Hematopoietic multipotent progenitor cell treated with erythropoietin and hydrocortisone succinate and interleukin-3 and kit ligand, for 4 days (in vitro differentiated cells): ENCODE data around the gene FECH.

Experiments used
- DNase-seq: peaks from one replicate; pipeline ENCODE4 v3.0.0-alpha.2; 2015

FECH gene

DNA sequence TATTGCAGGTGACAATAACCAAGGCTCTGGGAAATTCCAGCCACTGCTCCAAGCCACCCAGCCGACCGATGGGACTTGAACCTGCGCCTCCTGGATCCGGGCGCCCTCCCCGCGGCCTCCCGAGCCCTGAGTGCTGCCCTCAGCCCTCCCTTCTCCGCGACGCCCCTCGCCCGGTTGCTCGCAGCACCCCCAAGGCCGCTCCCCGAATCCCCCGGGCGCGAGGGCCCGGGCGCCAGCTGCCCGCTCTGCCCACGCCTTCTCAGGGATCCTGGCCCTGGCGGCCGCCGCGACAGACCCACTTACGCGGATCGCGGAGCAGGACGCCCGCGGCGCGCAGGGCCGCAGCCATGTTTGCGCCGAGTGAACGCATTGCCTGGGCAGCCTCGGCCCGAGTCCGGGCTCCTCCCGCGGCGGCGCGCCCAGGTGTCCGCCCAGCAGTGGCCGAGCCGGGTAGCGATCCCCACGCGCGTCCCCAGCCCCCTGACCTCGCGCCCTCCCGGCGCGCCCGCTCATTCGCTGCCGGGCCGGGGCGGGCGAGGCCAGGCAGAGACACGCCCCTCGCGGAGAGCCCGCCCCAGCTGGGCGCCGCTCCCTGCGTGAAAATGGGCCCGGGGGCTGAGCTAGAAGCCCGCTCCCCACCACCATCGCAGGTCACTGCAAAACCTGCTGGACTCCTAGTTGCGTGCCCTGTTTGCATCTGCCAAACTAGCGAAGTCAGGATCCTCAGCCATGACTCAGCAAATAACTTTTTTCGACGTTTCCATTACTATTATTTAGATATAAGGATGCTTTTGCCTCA lies at the start of gene FECH:
Gene FECH, minus strand, starts transcription at position 452 of the 799 bp plus-strand sequence. Its CDS starts 82 bp downstream, at position 370.
- peak; percentile 88 for DNase-seq

GRCh38 chr18:57635003-57635822 lies 48.7 kb upstream of the FECH start:
- DNase-seq: no peak

- DNase-seq: no peak
These were observed 45.2 kb upstream of the FECH start for GRCh38 chr18:57631697-57632096.

DNA sequence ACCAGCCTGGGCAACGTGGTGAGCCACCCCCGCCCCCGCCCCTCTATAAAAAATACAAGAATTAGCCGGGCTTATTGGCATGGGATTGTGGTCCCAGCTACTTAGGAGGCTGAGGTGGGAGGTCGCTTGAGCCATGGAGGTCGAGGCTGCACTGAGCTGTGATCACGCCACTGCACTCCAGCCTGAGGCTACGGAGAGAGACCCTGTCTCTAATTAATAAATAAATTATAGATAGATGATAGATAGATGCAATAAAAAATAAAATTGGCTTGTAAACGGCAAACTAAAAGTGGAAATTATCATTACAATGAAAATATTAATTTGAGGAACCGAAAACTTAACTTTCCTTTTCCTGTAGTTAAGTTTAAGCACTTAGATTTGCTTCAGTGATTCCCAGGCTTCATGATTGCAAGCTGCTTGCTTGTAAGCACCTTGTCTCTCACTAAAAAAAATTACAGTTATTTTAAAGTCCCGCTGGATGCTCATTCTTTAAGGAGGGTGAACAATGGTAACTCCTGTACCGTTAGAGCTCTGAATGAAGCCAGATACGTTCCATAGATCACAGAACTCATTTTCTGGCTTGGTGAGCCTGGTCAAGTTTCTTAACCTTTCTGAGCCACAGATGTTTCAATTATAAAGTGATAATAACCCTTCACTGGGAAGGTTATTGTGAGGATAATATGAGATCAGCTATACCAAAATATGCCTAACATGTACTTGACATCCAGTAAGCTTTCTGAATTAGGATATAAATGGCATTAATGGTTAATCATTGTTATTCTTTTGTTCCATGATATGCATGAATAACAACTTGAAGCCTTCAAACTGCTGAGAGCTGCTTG lies 44.5 kb upstream of the FECH start:
- DNase-seq: no peak

DNA sequence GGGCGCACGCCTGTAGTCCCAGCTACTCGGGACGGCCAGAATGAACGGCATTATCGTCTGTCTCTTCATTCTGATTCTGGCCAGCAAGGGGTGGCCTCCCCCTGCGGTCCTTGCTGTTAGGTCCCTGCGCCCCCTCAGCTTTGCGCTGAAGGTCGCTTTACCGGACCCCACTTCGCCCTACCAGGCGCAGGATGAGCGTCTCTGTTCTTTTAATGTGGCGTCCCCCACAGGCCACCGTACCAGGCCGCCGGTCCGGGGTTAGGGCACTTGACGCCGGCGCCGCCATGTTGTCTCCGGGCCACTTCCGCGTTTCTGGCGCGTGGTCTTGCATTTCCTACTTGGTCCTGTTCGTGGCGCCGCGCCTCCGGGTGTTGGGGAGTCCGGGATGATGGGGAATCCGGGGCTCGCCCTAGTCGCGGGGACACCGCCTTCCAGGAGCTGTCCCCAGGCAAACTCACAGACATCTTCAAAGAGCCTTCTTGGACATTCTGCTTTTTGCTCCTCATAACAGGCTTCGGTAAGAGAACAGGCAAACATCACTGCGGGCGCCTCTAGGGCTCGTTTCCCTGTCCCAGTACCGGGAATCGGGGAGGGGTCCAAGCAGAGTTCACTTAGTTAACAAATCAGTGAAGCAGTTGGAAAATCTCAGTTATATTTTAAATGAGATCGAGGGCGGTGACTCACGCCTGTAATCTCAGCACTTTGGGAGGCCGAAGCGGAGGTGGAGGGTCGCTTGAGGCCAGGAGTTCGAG lies 43.7 kb upstream of the FECH start:
- DNase-seq: peak; percentile 98

- no peak for DNase-seq
These were observed 42.9 kb upstream of the FECH start for GRCh38 chr18:57629422-57629821.

DNA sequence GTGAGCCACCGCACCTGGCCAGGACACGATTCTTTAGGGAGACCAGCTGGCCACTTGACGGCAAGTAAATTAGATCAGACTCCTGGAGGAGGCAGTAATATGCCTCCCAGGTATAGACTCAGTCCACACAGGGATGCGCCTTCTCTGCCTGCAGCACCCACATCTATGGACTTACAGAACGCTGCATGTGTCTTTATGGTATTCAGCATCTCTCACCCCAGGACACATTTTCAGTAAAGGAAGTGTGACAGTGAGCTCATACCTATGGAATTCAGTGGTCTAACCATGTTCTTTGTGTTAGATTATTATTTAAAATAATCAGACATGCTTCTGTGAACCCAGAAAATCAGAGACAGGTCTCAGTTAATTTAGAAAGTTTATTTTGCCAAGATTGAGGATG lies 41.0 kb upstream of the FECH start:
- no peak for DNase-seq

GRCh38 chr18:57624988-57625387 lies 38.5 kb upstream of the FECH start:
- DNase-seq: no peak

- peak; percentile 44 for DNase-seq
These were observed 34.7 kb upstream of the FECH start for GRCh38 chr18:57621246-57621604.

GRCh38 chr18:57619876-57620275 lies 33.4 kb upstream of the FECH start:
- no peak for DNase-seq

DNA sequence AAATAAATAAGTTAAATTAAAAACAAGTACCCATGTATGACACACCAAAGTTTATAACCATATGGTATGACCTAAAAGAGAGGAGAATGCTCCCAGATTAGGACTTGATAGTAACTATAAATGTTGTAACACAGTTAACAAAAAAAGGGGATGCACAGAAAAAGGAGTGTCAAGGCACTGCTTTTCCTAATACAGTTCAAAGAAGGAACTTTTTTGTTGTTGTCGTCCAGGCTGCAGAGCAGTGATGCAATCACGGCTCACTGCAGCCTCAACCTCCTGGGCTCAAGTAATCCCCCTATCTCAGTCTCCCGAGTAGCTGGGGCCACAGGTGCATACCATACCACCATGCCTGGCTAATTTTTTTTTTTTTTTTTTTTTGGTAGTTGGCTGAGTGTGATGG lies 32.4 kb upstream of the FECH start:
- no peak for DNase-seq

DNA sequence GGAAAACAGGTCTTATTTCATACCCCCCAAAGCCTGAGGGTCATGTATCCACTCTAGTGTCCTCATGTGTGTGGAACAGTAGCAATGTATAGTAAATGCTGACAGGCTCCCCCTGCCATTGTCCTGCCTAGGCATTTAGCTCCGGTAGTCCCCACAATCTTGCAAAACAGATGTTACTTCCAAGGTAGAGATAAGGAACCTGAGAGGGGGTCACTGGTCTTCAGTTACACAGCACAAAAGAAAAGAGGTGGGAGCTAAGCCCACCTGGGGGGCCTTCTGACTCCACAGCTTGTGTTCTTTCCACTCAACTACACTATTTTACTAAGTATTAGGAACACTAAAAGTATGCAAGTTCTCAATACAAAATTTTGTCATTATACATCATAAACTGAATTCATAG lies 17.4 kb upstream of the FECH start:
- peak; percentile 56 for DNase-seq

GRCh38 chr18:57595347-57595746 lies 8.8 kb upstream of the FECH start:
- no peak for DNase-seq

GRCh38 chr18:57592716-57593115 lies 6.2 kb upstream of the FECH start:
- peak; percentile 22 for DNase-seq

DNA sequence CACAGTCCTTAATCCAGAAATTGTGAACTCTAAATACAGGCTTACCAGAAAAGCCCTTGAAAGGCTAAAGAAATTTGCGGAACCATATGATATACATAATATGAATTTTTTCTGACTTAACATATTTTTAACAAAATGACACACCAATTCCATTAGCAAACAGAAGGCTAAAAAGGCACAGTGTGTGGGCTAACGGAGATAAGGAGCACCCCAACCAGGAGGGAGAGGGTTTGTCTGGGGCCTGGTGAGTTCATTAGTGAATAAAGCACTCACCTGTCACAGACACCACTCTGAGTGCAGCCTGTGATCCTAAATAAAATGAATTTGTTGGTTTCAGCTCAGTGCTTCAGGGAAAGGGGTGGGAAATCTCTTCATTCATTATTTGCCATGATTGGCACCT lies 2.7 kb upstream of the FECH start:
- DNase-seq: peak; percentile 65

GRCh38 chr18:57587098-57587661 lies 678 bp upstream of the FECH start:
- no peak for DNase-seq

GRCh38 chr18:57585855-57586250 lies 649 bp downstream of the FECH start:
- no peak for DNase-seq

GRCh38 chr18:57585421-57585820 lies 1.1 kb downstream of the FECH start:
- no peak for DNase-seq

DNA sequence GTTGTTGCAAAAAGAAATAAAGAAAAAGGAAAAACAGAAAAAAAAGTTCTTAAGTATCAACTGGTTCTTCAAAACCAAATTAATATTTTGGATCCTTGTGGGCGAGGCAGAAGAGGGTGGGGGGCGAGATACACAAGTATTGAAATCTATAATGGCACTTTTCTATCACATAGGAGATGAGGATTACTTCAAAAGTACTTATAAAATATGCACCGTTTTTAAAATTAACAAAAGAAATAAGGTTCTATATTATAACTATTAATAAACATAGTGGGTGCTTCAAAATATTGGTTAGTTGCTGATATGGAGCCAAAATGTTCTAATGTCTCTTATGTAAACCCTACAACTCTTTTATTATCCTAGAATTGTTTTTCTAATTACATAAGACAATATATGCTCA lies 2.1 kb downstream of the FECH start:
- no peak for DNase-seq

DNA sequence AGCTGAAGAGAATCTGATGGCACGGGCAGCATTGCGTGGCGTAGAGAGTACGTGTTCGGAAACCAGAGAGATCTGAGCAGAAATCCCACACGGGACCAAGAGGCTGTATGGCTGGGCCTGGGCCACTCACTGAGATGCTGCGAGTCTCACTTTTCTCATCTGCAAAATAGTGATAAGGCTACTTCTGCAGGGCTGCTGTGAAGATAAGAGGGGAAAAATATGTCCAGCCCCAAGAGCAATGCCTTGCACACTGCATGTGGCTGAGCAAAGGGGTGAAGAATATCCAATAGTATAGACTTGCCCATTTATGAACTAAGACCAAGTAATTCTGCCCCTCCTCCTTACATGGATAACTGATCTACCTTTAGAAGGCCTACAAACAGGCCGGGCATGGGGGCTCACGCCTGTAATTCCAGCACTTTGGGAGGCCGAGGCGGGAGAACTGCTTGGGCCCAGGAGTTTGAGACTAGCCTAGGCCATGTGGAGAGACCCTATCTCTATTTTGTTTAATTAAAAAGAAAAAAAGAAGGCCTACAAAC lies 3.1 kb downstream of the FECH start:
- peak; percentile 96 for DNase-seq

DNA sequence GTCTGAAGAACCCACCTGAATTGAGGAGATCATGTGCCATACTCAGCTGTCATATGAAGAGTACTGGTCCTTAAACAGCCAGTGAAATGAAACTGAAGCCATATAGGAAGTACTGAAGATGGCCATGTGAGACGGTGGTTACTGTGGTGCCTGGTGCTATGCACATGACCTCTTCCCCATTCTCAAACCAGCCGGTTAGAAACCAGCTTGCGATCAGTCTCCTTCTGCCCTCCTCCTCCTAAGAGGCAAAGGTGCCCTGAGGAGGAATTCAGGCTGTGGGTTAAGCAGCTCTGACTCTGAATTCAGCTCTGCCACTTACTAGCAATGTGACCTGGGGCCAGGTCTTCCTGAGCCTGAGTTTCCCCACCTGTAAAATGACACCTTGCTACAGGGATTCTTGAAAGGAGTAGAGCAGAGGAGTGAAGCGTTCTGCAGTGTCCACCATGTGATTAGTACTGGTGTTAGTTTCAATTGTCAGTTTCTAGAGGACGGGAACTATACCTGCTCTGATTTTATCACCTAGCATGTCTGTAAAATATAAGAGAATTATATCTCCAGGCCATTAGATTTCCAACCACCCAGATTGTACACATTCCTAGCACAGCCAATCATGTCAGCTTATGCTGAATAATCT lies 5.1 kb downstream of the FECH start:
- peak; percentile 86 for DNase-seq
